ENCODE measurements around the gene PLCD1. TPM values are rescaled to one million over a fixed set of nuclear protein-coding genes. Genes with fewer than 3 reads are reported as not detected.

PLCD1 gene
- total and polyA plus RNA-seq, 8 donors: 33.3 to 54.3 (median 44.6) TPM

DNA sequence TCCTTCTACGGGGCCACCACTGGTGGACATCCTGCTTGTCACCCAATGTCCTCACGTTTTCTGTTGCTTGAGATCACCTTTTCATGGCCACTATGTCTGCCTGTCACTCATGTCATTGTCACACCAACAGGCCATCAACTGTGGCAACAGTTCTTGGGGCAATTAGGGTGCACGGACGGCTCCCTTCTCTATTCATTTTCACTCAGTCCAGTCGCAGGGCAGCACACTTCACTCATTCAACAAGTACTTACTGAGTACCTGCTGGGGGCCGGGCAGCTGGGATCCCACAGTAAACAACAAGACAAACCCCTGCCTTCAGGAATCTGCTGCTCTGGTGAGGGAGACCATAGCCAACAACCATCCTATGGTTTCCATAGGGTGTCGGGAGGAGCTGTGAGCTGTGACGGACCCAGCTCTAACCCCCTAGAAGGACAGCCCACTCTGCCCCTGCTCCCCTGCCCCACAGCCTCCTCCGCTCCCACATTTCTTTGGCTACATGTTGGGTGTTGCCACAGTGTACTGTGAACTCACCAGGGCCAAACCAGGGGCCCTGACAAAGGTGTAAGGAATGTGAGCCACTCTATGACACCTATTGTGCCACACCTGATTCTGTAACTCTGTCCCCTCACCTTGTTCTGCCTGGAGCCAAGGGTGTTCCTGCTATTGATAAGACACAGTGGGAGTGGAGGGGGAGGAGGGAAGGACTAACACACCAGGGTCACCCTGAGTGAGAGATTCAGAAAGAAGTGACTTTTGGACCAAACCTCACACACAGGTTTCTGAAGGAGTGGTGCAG, 37.0 kb downstream of the PLCD1 start:
- Histone ChIP-seq H3K9me3 (no peaks in the 10 kb centered on the region), H3K4me3 (no peak overlapping the region), H3K27ac (peak overlapping the region; percentile 56 to 92), H3K27me3 (no peaks in the 10 kb centered on the region), H3K4me1 (peaks cover 0 to 78% of the 10 kb centered on the region in 2 donors), H3K36me3 (peaks cover 0 to 2% of the 10 kb centered on the region in 2 donors)
- TF ChIP-seq, protein P1, sequence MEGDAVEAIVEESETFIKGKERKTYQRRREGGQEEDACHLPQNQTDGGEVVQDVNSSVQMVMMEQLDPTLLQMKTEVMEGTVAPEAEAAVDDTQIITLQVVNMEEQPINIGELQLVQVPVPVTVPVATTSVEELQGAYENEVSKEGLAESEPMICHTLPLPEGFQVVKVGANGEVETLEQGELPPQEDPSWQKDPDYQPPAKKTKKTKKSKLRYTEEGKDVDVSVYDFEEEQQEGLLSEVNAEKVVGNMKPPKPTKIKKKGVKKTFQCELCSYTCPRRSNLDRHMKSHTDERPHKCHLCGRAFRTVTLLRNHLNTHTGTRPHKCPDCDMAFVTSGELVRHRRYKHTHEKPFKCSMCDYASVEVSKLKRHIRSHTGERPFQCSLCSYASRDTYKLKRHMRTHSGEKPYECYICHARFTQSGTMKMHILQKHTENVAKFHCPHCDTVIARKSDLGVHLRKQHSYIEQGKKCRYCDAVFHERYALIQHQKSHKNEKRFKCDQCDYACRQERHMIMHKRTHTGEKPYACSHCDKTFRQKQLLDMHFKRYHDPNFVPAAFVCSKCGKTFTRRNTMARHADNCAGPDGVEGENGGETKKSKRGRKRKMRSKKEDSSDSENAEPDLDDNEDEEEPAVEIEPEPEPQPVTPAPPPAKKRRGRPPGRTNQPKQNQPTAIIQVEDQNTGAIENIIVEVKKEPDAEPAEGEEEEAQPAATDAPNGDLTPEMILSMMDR (IDR thresholded peaks at IDR 0.05): no peak
- peak; percentile 43 for ATAC-seq
- intact Hi-C loops (cut with DNase I): no loop called here
- no peak for DNase-seq

- Histone ChIP-seq H3K4me1 (peaks cover 3 to 77% of the 10 kb centered on the region in 2 donors), H3K4me3 (peak overlapping the region in 1 of 2 donors; percentile 16), H3K36me3 (no peaks in the 10 kb centered on the region), H3K9me3 (no peaks in the 10 kb centered on the region), H3K27ac (peak overlapping the region; percentile 56 to 92), H3K27me3 (no peaks in the 10 kb centered on the region)
- DNase-seq (no peak), ATAC-seq (no peak)
- TF ChIP-seq, protein P1 (IDR thresholded peaks at IDR 0.05): no peak
- intact Hi-C loops (cut with DNase I): no loop called here
Measured at GRCh38 chr3:37991823-37992222, 37.6 kb downstream of the PLCD1 start.

GRCh38 chr3:37991109-37991508, 38.3 kb downstream of the PLCD1 start:
- TF ChIP-seq, protein P1 (IDR thresholded peaks at IDR 0.05): no peak
- H3K36me3 ChIP-seq: no peaks in the 10 kb centered on the region
- peak overlapping the region in 1 of 2 donors; percentile 48 for H3K27ac ChIP-seq
- H3K9me3 ChIP-seq: no peaks in the 10 kb centered on the region
- intact Hi-C loops (cut with DNase I): no loop called here
- ATAC-seq: peak; percentile 3
- H3K4me3 ChIP-seq: peak overlapping the region in 1 of 2 donors; percentile 16
- no peak for DNase-seq
- H3K4me1 ChIP-seq: peaks cover 3 to 77% of the 10 kb centered on the region in 2 donors
- no peaks in the 10 kb centered on the region for H3K27me3 ChIP-seq

DNA sequence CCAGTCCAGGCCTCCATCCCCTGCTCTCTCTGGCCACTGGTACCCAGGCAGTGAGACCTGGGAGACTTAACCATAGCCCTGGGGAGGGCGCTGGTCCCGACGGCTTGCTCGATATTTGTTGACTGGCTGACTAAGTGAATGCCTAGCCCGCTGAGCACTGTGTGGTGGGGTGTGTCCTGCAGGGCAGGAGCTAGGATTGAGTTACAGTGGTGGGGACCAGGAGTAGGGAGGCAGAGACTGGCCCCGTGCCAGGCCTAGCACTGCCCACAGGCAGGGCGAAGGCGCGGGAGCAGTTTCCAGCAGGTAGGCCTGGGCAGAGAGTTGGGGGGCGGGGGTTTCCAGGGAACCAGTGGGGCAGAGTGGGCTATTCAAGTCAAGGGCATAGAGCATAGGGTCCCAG, 38.9 kb downstream of the PLCD1 start, which contains the start of gene VILL:
Gene VILL, plus strand, starts transcription at position 260 of the 400 bp plus-strand sequence. CDS start 2,887 bp downstream, outside the sequence.
- ATAC-seq: peak; percentile 61
- peak within 1 kb of the TSS in 1 of 2 donors; percentile 48 for H3K27ac ChIP-seq

More for the DNA sequence above, 38.9 kb downstream of the PLCD1 start, which contains the start of gene VILL:
- Histone ChIP-seq H3K36me3 (no peaks in the 10 kb centered on the region), H3K27me3 (no peaks in the 10 kb centered on the region), H3K4me3 (peak within 1 kb of the TSS in 1 of 2 donors; percentile 16), H3K9me3 (no peaks in the 10 kb centered on the region), H3K4me1 (peaks cover 7 to 77% of the 10 kb centered on the region in 2 donors)
- intact Hi-C loops (cut with DNase I): no loop called here
- TF ChIP-seq, protein P1 (IDR thresholded peaks at IDR 0.05): no peak
- DNase-seq: peak in 3 of 4 donors; percentile 66 to 87 (median 78)
